GM23248 (cell line): Measurements from ENCODE around the gene MX2. TPM values are rescaled to one million over a fixed set of nuclear protein-coding genes. Genes with fewer than 3 reads are reported as not detected.

Experiments used
- DNase-seq: peaks from one replicate; pipeline ENCODE4 v3.0.0-alpha.2; 2015
- H2AFZ ChIP-seq: fragments of 200-600 bp; sonication (generic); 2 replicates; pipeline ENCODE4 v1.6.1; 2016; ENCODE audit warnings: antibody characterized with exemption
- H3F3A ChIP-seq: fragments of 200-600 bp; sonication (generic); 2 replicates; pipeline ENCODE4 v1.6.1; 2016; ENCODE audit warnings: mild to moderate bottlenecking, antibody characterized with exemption, mixed run types; ENCODE audit not compliant: insufficient read depth
- H3K27ac ChIP-seq: fragments of 200-600 bp; sonication (generic); 2 replicates; pipeline ENCODE4 v1.5.1; 2016; ENCODE audit warnings: mild to moderate bottlenecking
- H3K27me3 ChIP-seq: fragments of 200-600 bp; sonication (generic); replicated peaks from 2 replicates; pipeline ENCODE4 v1.6.1; 2016; ENCODE audit warnings: mild to moderate bottlenecking; ENCODE audit not compliant: insufficient read depth
- H3K36me3 ChIP-seq: fragments of 200-600 bp; sonication (generic); 2 replicates; pipeline ENCODE4 v1.6.1; 2016; ENCODE audit warnings: low read depth, mild to moderate bottlenecking
- H3K4me1 ChIP-seq: fragments of 200-600 bp; sonication (generic); 2 replicates; pipeline ENCODE4 v1.6.1; 2016; ENCODE audit warnings: mild to moderate bottlenecking; ENCODE audit not compliant: insufficient read depth
- H3K4me2 ChIP-seq: fragments of 200-600 bp; sonication (generic); one replicate; pipeline ENCODE4 v1.6.1; 2016; ENCODE audit warnings: mild to moderate bottlenecking; ENCODE audit not compliant: unreplicated experiment
- H3K4me3 ChIP-seq: fragments of 200-600 bp; sonication (generic); 2 replicates; pipeline ENCODE4 v1.5.1; 2016; ENCODE audit warnings: mild to moderate bottlenecking
- H3K79me2 ChIP-seq: fragments of 200-600 bp; sonication (generic); 2 replicates; pipeline ENCODE4 v1.6.1; 2016; ENCODE audit warnings: mild to moderate bottlenecking; ENCODE audit not compliant: insufficient read depth
- H3K9ac ChIP-seq: fragments of 200-600 bp; sonication (generic); 2 replicates; pipeline ENCODE4 v1.6.1; 2016; ENCODE audit warnings: mild to moderate bottlenecking
- H3K9me2 ChIP-seq: fragments of 200-600 bp; sonication (generic); 2 replicates; pipeline ENCODE4 v1.6.1; 2016; ENCODE audit warnings: mixed run types, mild to moderate bottlenecking, moderate library complexity; ENCODE audit not compliant: insufficient read depth
- H3K9me3 ChIP-seq: fragments of 200-600 bp; sonication (generic); one replicate; pipeline ENCODE4 v1.6.1; 2017; ENCODE audit warnings: low read depth
- H4K20me1 ChIP-seq: fragments of 200-600 bp; sonication (generic); 2 replicates; pipeline ENCODE4 v1.6.0; 2016; ENCODE audit not compliant: insufficient read depth
- EZH2 ChIP-seq: fragments of 200-600 bp; sonication (generic); IDR thresholded peaks from 2 replicates; pipeline ENCODE4 v1.6.1; 2018; ENCODE audit warnings: antibody characterized with exemption, mild to moderate bottlenecking; ENCODE audit not compliant: insufficient read depth, poor library complexity, severe bottlenecking
- EZH2phosphoT487 ChIP-seq: fragments of 200-600 bp; sonication (generic); IDR thresholded peaks from 2 replicates; pipeline ENCODE4 v1.6.1; 2018; ENCODE audit warnings: antibody characterized with exemption, moderate library complexity, mild to moderate bottlenecking, low read depth; ENCODE audit not compliant: insufficient read depth
- WGBS, 2 experiments: methylation state at CpG; one replicate each; pipeline ENCODE4 v1.1.6; 2015 to 2017; ENCODE audit warnings: low lambda C conversion rate in 2 of 2, low coverage in 1 of 2; ENCODE audit errors: missing lambda C conversion rate in 2 of 2; 5-methylcytosine and 5-hydroxymethylcytosine counted together
- in situ Hi-C: fragments of 300-500 bp; cut with MboI; formaldehyde crosslinking; loops from 2 replicates; pipeline ENCODE4 v1.15.0; 2020
- polyA plus RNA-seq: library from polyadenylated mRNA; unstranded; fragments of >200 nt; fragmentation: Nextera tagmentation; extraction: Ambion mirVana; gene quantifications from 2 replicates; pipeline ENCODE4 v1.2.1, GENCODE V29; 2016
- total RNA-seq: library from RNA; depleted of rRNA; stranded (reverse); fragments of >200 nt; shearing (Covaris generic); gene quantifications from 2 replicates; pipeline ENCODE4 v1.2.3, GENCODE V29; 2014

The MX2 gene
- total and polyA plus RNA-seq, 2 experiments from 2014 or later = 0.54 to 0.85 TPM

GRCh38 chr21:41371685-41372030 lies 9.8 kb downstream of the MX2 start:
- no peak for DNase-seq
- H3K4me1 ChIP-seq = no peaks in the 10 kb centered on the region
- no peak overlapping the region for H2AFZ ChIP-seq
- no peak overlapping the region for H3K27ac ChIP-seq
- no peak overlapping the region for H3K4me2 ChIP-seq
- H3K9me3 ChIP-seq = no peaks in the 10 kb centered on the region
- H3K36me3 ChIP-seq = no peaks in the 10 kb centered on the region
- in situ Hi-C loops = no loop called here
- no peak overlapping the region for H3K4me3 ChIP-seq
- H3K9me2 ChIP-seq = no peaks in the 10 kb centered on the region
- no peaks in the 10 kb centered on the region; the same call in 1 of the 2 replicates for H3K27me3 ChIP-seq
- no peaks in the 10 kb centered on the region for H4K20me1 ChIP-seq
- no peak overlapping the region for H3K9ac ChIP-seq
- no peaks in the 10 kb centered on the region for H3K79me2 ChIP-seq
- no peaks in the 10 kb centered on the region for H3F3A ChIP-seq
- no peak for TF ChIP-seq EZH2phosphoT487
- TF ChIP-seq EZH2 = no peak
- 50 to 51% methylated on average over 7 of the region's 7 CpGs for WGBS, 2 experiments

DNA sequence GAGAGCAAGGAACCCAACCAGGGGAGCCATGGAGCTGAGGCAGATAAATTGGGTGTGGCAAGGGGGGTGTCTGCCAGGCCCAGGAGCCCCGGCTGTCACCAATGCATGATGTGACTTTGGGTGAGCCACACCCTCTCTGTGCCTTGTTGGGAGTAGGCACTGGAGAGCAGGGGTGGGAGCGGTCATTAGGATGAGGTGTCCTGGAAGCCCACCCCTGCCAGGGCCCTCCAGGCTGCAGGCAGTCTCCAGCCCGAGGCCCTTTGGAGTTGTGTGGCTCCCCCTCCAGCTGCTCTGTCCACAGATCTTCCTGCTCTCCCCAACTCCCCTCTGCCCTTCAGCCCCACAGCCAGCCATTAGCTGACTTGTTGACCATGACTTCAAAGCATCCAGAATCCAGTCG lies 11.4 kb downstream of the MX2 start:
- in situ Hi-C loops = no loop called here
- TF ChIP-seq EZH2 (no peak), EZH2phosphoT487 (no peak)
- H3K4me3 ChIP-seq = no peak overlapping the region

DNA sequence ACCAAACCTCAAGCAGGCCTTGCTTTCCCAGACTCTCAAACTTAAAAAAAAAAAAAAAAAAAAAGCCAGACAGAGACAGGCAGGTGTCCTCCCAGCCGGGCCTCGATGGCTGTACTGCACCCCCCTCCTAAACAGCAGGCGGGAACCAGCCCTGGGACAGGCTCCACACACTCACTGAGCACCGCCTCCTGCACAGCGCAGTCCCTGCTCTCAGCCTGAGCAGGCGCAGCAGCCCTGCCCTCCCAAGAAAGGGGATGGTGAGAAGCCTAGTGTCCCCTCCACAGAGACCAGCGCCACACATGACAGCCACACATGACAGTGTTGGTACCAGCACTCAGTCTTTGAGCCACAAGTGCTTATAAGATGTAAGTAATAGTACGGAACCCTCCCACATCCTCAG lies 11.9 kb downstream of the MX2 start:
- in situ Hi-C loops = no loop called here
- Histone ChIP-seq H3K4me3 (no peak overlapping the region), H3K36me3 (no peaks in the 10 kb centered on the region), H3K9ac (no peak overlapping the region), H3F3A (no peaks in the 10 kb centered on the region), H3K9me3 (no peaks in the 10 kb centered on the region), H4K20me1 (no peaks in the 10 kb centered on the region), H3K79me2 (no peaks in the 10 kb centered on the region), H3K4me2 (no peak overlapping the region), H3K27ac (no peak overlapping the region), H2AFZ (no peak overlapping the region), H3K9me2 (no peaks in the 10 kb centered on the region), H3K4me1 (no peaks in the 10 kb centered on the region), H3K27me3 (no peaks in the 10 kb centered on the region; the same call in 1 of the 2 replicates)
- TF ChIP-seq EZH2 (no peak), EZH2phosphoT487 (no peak)
- no peak for DNase-seq
- 67 to 81% methylated on average over 8 of the region's 8 CpGs for WGBS, 2 experiments

More for the DNA sequence above, 11.4 kb downstream of the MX2 start:
- Histone ChIP-seq H4K20me1 (no peaks in the 10 kb centered on the region), H3K27ac (no peak overlapping the region), H3K36me3 (no peaks in the 10 kb centered on the region), H3F3A (no peaks in the 10 kb centered on the region), H2AFZ (no peak overlapping the region), H3K9ac (no peak overlapping the region), H3K9me3 (no peaks in the 10 kb centered on the region), H3K79me2 (no peaks in the 10 kb centered on the region), H3K4me1 (no peaks in the 10 kb centered on the region), H3K27me3 (no peaks in the 10 kb centered on the region; the same call in 1 of the 2 replicates), H3K4me2 (no peak overlapping the region), H3K9me2 (no peaks in the 10 kb centered on the region)
- 54% methylated on average over 4 of the region's 4 CpGs for WGBS, 2 experiments
- no peak for DNase-seq

- H3K4me2 ChIP-seq = no peak overlapping the region
- H3K4me3 ChIP-seq = no peak overlapping the region
- no peaks in the 10 kb centered on the region for H3K79me2 ChIP-seq
- no peaks in the 10 kb centered on the region for H4K20me1 ChIP-seq
- no peaks in the 10 kb centered on the region for H3F3A ChIP-seq
- no peak overlapping the region for H3K9ac ChIP-seq
- 79 to 84% methylated on average over 14 of the region's 14 CpGs for WGBS, 2 experiments
- no peaks in the 10 kb centered on the region for H3K4me1 ChIP-seq
- no peak overlapping the region for H2AFZ ChIP-seq
- in situ Hi-C loops = no loop called here
- DNase-seq = no peak
- H3K9me2 ChIP-seq = no peaks in the 10 kb centered on the region
- H3K9me3 ChIP-seq = no peaks in the 10 kb centered on the region
- no peaks in the 10 kb centered on the region for H3K36me3 ChIP-seq
- TF ChIP-seq EZH2phosphoT487 = no peak
- no peak for TF ChIP-seq EZH2
- H3K27ac ChIP-seq = no peak overlapping the region
- no peaks in the 10 kb centered on the region; the same call in 1 of the 2 replicates for H3K27me3 ChIP-seq
Observed at GRCh38 chr21:41374177-41374712, 12.4 kb downstream of the MX2 start.
